WTC11 (cell line): ENCODE results near the gene ARHGEF37. TPM values are rescaled to one million over a fixed set of nuclear protein-coding genes. Genes with fewer than 3 reads are reported as not detected.

Experiments used
- ATAC-seq: fragments of 200-7000 bp; cut with Tn5 transposase; 2 replicates; pipeline ENCODE4 v1.10.0; 2021; ENCODE audit warnings: mild to moderate bottlenecking, moderate library complexity
- CTCF ChIA-PET: fragments of 300-600 bp; sonication (Branson Sonifier 250); formaldehyde crosslinking; loops from one replicate; lab custom pipeline; 2021; ENCODE audit warnings: antibody characterized with exemption; lab: Charles Lee
- POLR2A ChIA-PET: fragments of 350-600 bp; sonication (Branson Sonifier 250); formaldehyde crosslinking; loops from one replicate; lab custom pipeline; 2021; ENCODE audit warnings: antibody characterized with exemption; lab: Charles Lee
- DNase-seq: peaks from one replicate; pipeline ENCODE4 v3.0.0; 2021; ENCODE audit warnings: low spot score
- H3K27ac Mint-ChIP-seq: 2 replicates; pipeline ENCODE4 v1.8.0; 2021; ENCODE audit warnings: mixed read lengths
- H3K27me3 Mint-ChIP-seq: 2 replicates; pipeline ENCODE4 v1.8.0; 2021; ENCODE audit warnings: low read depth, mild to moderate bottlenecking, moderate library complexity, mixed read lengths
- H3K36me3 Mint-ChIP-seq: 2 replicates; pipeline ENCODE4 v1.8.0; 2021; ENCODE audit warnings: mixed read lengths
- H3K4me1 Mint-ChIP-seq: 2 replicates; pipeline ENCODE4 v1.8.0; 2022; ENCODE audit warnings: mixed read lengths
- H3K4me3 Mint-ChIP-seq: 2 replicates; pipeline ENCODE4 v1.8.0; 2021; ENCODE audit warnings: mild to moderate bottlenecking, moderate library complexity, mixed read lengths
- H3K9me3 Mint-ChIP-seq: 2 replicates; pipeline ENCODE4 v1.8.0; 2021; ENCODE audit warnings: mixed read lengths
- E2F1 ChIP-seq: sonication (generic); formaldehyde crosslinking; IDR thresholded peaks from 2 replicates; pipeline ENCODE4 v1.8.0; 2022; ENCODE audit warnings: mild to moderate bottlenecking, missing genetic modification reagents
- JAZF1 ChIP-seq: fragments of 250-450 bp; sonication (Bioruptor Pico); IDR thresholded peaks from 2 replicates; pipeline ENCODE4 v1.9.0; 2021; ENCODE audit warnings: moderate library complexity, mild to moderate bottlenecking, inconsistent platforms
- NFYB ChIP-seq: sonication (generic); formaldehyde crosslinking; conservative IDR thresholded peaks from 2 replicates; pipeline ENCODE4 v1.8.0; 2022; ENCODE audit warnings: low read depth, missing genetic modification reagents
- PREB ChIP-seq: sonication (generic); formaldehyde crosslinking; IDR thresholded peaks from 2 replicates; pipeline ENCODE4 v1.8.1; 2022; ENCODE audit warnings: mild to moderate bottlenecking, missing genetic modification reagents, moderate library complexity, borderline replicate concordance
- PRRX2 ChIP-seq: fragments of 250-450 bp; sonication (Bioruptor Pico); IDR thresholded peaks from 2 replicates; pipeline ENCODE4 v1.8.0; 2021; ENCODE audit warnings: mild to moderate bottlenecking
- RELA ChIP-seq: sonication (generic); formaldehyde crosslinking; IDR thresholded peaks from 2 replicates; pipeline ENCODE4 v1.8.1; 2022; ENCODE audit warnings: missing genetic modification reagents, mild to moderate bottlenecking, borderline replicate concordance
- TP53 ChIP-seq: sonication (generic); formaldehyde crosslinking; IDR thresholded peaks from 2 replicates; pipeline ENCODE4 v1.8.1; 2023; ENCODE audit warnings: mild to moderate bottlenecking, missing genetic modification reagents
- ZNF263 ChIP-seq: sonication (generic); formaldehyde crosslinking; IDR thresholded peaks from 2 replicates; pipeline ENCODE4 v1.8.1; 2022; ENCODE audit warnings: low read depth, mild to moderate bottlenecking, moderate library complexity, missing genetic modification reagents
- ZNF281 ChIP-seq: sonication (generic); formaldehyde crosslinking; IDR thresholded peaks from 2 replicates; pipeline ENCODE4 v1.8.0; 2023; ENCODE audit warnings: mild to moderate bottlenecking, missing genetic modification reagents
- ZNF423 ChIP-seq: fragments of 250-450 bp; sonication (Bioruptor Pico); IDR thresholded peaks from 2 replicates; pipeline ENCODE4 v2.1.2; 2022; ENCODE audit warnings: mild to moderate bottlenecking, moderate library complexity
- ZSCAN18 ChIP-seq: fragments of 250-450 bp; sonication (Bioruptor Pico); IDR thresholded peaks from 2 replicates; pipeline ENCODE4 v2.1.2; 2022; ENCODE audit warnings: mild to moderate bottlenecking, moderate library complexity
- total RNA-seq: library from RNA; stranded (reverse); gene quantifications from 3 replicates; pipeline ENCODE4 v1.2.3, GENCODE V29; 2021
- TF ChIP-seq, protein P1 (sequence below): fragments of 250-450 bp; sonication (Bioruptor Pico); conservative IDR thresholded peaks from 2 replicates; pipeline ENCODE4 v1.9.0; 2021; ENCODE audit warnings: mild to moderate bottlenecking
- TF ChIP-seq, protein P2 (sequence below): fragments of 200-600 bp; IDR thresholded peaks from 2 replicates; pipeline ENCODE4 v1.8.0; 2022; ENCODE audit warnings: antibody characterized with exemption
- TF ChIP-seq, protein P3 (sequence below): fragments of 250-450 bp; sonication (Bioruptor Pico); IDR thresholded peaks from 2 replicates; pipeline ENCODE4 v1.8.0; 2021; ENCODE audit warnings: mild to moderate bottlenecking
- TF ChIP-seq, protein P4 (sequence below): sonication (generic); formaldehyde crosslinking; IDR thresholded peaks from 2 replicates; pipeline ENCODE4 v1.8.0; 2022; ENCODE audit warnings: mild to moderate bottlenecking, missing genetic modification reagents

ARHGEF37 gene
- total RNA-seq, 1 experiment from 2014 or later, result 1.1 TPM

GRCh38 chr5:149651686-149652085 is 70.4 kb downstream of the ARHGEF37 start (continued):
- TF ChIP-seq E2F1 (CRISPR knock-in tag), result no peak
- TF ChIP-seq PREB (CRISPR knock-in tag), result no peak
- TF ChIP-seq, protein P1, sequence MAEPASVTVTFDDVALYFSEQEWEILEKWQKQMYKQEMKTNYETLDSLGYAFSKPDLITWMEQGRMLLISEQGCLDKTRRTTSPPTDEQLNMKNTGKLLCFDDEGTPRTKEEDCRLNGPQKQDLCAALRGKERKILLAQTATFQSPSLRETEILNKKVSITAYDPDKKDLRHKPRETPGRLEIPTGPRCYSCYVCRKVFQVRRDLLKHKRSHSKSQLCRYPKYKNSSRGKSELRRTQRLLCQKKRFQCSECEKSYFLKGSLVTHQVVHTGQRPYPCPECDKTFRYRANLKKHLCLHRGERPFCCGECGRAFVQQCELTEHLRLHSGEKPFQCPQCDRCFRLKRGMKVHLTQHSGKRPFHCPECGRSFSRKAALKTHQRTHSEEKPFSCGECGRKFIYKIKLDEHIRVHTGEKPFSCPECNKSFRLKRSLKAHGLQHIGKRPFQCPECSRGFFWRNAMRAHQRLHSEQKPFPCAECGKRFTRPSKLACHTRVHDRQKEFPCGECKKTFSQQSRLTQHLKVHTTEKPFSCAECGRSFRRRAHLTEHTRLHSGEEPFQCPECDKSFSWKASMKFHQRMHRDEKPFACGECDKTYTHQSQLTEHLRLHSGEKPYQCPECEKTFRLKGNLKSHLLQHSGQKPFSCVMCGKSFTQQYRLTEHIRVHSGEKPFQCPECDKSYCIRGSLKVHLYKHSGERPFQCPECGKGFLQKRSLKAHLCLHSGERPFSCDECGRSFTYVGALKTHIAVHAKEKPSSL (CRISPR knock-in tag), result no peak
- no peak for TF ChIP-seq RELA (CRISPR knock-in tag)
- TF ChIP-seq, protein P2, sequence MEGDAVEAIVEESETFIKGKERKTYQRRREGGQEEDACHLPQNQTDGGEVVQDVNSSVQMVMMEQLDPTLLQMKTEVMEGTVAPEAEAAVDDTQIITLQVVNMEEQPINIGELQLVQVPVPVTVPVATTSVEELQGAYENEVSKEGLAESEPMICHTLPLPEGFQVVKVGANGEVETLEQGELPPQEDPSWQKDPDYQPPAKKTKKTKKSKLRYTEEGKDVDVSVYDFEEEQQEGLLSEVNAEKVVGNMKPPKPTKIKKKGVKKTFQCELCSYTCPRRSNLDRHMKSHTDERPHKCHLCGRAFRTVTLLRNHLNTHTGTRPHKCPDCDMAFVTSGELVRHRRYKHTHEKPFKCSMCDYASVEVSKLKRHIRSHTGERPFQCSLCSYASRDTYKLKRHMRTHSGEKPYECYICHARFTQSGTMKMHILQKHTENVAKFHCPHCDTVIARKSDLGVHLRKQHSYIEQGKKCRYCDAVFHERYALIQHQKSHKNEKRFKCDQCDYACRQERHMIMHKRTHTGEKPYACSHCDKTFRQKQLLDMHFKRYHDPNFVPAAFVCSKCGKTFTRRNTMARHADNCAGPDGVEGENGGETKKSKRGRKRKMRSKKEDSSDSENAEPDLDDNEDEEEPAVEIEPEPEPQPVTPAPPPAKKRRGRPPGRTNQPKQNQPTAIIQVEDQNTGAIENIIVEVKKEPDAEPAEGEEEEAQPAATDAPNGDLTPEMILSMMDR, result no peak
- no peak for TF ChIP-seq NFYB (CRISPR knock-in tag)
- no peak for TF ChIP-seq PRRX2 (CRISPR knock-in tag)
- no peak for TF ChIP-seq TP53 (CRISPR knock-in tag)
- no peak for TF ChIP-seq ZNF281 (CRISPR knock-in tag)
- TF ChIP-seq, protein P3, sequence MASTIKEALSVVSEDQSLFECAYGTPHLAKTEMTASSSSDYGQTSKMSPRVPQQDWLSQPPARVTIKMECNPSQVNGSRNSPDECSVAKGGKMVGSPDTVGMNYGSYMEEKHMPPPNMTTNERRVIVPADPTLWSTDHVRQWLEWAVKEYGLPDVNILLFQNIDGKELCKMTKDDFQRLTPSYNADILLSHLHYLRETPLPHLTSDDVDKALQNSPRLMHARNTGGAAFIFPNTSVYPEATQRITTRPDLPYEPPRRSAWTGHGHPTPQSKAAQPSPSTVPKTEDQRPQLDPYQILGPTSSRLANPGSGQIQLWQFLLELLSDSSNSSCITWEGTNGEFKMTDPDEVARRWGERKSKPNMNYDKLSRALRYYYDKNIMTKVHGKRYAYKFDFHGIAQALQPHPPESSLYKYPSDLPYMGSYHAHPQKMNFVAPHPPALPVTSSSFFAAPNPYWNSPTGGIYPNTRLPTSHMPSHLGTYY (CRISPR knock-in tag), result no peak

- DNase-seq, result no peak
- H3K36me3 Mint-ChIP-seq, result no peaks in the 10 kb centered on the region
- H3K9me3 Mint-ChIP-seq, result no peaks in the 10 kb centered on the region
- no peak for ATAC-seq
- no peak overlapping the region for H3K27ac Mint-ChIP-seq
- H3K27me3 Mint-ChIP-seq, result no peaks in the 10 kb centered on the region
- H3K4me3 Mint-ChIP-seq, result no peak overlapping the region
- CTCF ChIA-PET, result interaction anchor here (0.8 to 1.6 kb wide), 5 partner anchors 14 to 338 kb away, joined by 3 to 7 read pairs (median 4); partner anchors contain the start of gene CSNK1A1
- POLR2A ChIA-PET, result no interaction called here
- no peak for TF ChIP-seq JAZF1 (CRISPR knock-in tag)
- H3K4me1 Mint-ChIP-seq, result peaks cover 2% of the 10 kb centered on the region; the same call in 1 of the 2 replicates
Observed at GRCh38 chr5:149652697-149653096, 71.4 kb downstream of the ARHGEF37 start.

GRCh38 chr5:149654231-149654630 is 72.9 kb downstream of the ARHGEF37 start:
- Mint-ChIP-seq H3K4me3 (no peak overlapping the region), H3K36me3 (no peaks in the 10 kb centered on the region), H3K27ac (no peak overlapping the region), H3K27me3 (no peaks in the 10 kb centered on the region), H3K9me3 (no peaks in the 10 kb centered on the region), H3K4me1 (peaks cover 16% of the 10 kb centered on the region)
- CTCF ChIA-PET, result interaction anchor here (0.5 to 1.5 kb wide), 6 partner anchors 11 to 308 kb away, joined by 3 to 9 read pairs (median 4); no protein-coding TSS in a partner anchor
- ATAC-seq, result peak; percentile 24; the same call in 1 of the 2 replicates
- POLR2A ChIA-PET, result no interaction called here
- DNase-seq, result no peak
- TF ChIP-seq, protein P4, sequence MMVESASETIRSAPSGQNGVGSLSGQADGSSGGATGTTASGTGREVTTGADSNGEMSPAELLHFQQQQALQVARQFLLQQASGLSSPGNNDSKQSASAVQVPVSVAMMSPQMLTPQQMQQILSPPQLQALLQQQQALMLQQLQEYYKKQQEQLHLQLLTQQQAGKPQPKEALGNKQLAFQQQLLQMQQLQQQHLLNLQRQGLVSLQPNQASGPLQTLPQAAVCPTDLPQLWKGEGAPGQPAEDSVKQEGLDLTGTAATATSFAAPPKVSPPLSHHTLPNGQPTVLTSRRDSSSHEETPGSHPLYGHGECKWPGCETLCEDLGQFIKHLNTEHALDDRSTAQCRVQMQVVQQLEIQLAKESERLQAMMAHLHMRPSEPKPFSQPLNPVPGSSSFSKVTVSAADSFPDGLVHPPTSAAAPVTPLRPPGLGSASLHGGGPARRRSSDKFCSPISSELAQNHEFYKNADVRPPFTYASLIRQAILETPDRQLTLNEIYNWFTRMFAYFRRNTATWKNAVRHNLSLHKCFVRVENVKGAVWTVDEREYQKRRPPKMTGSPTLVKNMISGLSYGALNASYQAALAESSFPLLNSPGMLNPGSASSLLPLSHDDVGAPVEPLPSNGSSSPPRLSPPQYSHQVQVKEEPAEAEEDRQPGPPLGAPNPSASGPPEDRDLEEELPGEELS (CRISPR knock-in tag), result no peak
- TF ChIP-seq ZSCAN18 (CRISPR knock-in tag), result no peak
- TF ChIP-seq ZNF263 (CRISPR knock-in tag), result no peak
- TF ChIP-seq ZNF423 (CRISPR knock-in tag), result no peak
- no peak for TF ChIP-seq ZNF281 (CRISPR knock-in tag)
